Measurements from ENCODE around the gene RORC.
"Not testable (repeated sequence)": the region's sequence is repeated elsewhere in the genome, so short reads cannot be mapped to it uniquely, and the experiment has no call there.

RORC gene

DNA sequence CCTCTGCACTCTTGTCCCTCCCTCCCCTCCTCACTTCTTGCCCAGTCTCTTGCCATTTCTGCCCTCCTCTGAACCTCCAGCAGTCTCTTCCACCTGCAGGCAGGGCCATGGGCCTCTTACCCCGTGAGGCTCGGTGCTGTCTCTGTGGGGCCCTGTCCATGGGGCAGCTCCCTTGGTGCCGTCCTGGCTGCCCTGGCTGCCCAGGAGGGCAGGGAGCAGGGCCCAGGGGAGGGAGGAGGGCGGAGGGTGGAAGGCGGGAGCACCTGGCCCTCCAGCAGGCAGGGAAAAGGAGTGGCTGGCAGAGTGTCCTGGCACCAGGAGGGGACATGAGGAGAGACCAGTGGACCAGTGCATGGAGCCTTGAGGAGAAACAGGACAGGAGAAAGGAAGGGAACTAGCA is at the start of gene RORC:
Gene RORC, minus strand, starts transcription at position 198 of the 400 bp plus-strand sequence. Its CDS starts 38 bp downstream, at position 160.
- no peak for DNase-seq

DNA sequence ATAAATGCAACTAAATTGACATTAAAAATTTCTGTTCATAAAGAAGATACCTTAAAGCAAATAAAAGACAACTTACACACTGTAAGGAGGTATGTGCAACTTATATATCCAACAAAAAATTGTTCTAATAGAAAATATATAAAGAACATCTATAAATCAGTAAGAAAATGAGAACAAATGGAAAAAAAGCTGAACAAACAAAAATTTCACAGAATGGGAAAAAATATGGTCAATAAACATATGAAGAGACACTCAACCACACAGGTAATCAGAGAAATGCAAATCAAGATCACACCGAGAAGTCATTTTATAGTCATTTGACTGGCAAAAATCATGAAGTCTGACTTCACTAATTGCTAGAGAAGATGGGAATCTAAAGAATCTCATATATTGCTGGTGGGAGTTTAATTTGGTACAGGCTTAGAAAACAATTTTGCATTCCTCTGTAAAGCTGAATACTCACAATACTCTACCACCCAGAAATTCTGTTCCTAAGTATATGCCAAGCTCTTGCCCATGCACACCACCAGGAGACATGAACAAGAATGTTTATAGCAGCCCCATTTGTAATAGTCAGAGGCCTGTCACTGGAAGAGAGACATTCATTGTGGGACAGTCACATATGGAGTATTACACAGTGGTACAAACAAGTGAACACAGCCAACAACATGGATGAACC is 44.0 kb upstream of the RORC start:
- no peak for DNase-seq

DNA sequence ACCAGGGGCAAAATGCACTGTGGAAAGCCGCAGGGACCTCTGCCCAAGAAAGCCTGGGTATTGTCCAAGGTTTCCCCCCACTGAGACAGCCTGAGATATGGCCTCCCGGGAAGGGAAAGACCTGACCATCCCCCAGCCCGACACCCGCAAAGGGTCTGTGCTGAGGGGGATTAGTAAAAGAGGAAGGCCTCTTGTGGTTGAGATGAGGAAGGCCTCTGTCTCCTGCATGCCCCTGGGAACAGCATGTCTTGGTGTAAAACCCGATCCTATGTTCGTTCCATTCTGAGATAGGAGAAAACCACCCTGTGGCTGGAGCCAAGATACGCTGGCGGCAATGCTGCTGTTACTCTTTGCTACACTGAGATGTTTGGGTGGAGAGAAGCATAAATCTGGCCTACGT is 41.2 kb upstream of the RORC start:
- DNase-seq, result not testable (repeated sequence)

DNA sequence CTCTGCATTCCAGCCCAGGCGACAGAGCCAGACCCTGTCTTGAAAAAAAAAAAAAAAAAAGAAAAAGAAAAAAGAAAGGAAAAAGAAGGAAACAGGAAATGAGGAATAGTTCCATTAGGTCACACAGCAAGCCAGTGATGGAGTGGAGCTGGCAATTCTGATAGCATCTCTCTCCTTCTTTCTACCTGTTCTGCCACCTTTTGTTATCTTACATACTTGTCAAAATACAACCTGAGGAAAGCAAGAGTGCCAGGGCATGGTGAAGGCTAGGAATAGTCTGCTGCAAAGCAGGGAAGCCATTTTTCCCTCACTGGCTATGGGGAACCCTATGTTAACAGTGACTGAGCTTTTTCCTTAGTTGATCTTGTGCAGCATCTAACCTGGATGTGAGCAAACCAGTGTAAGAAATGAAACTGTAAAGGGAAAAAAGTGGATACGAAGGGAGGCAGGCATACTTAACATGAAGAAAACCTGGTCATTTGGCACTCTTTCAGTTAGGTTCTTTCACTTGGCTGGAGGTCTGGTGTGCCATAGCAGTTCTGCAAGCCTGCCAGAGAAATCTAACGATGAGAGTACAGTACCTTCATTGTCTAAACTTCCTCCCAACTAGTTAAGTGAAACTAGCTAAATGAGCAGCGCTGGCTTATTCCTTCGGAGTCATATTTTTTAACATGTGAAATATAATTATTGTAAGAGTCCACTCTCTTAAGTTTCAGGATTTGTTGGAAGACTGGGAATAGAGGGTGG is 39.9 kb upstream of the RORC start:
- DNase-seq, result no peak

DNA sequence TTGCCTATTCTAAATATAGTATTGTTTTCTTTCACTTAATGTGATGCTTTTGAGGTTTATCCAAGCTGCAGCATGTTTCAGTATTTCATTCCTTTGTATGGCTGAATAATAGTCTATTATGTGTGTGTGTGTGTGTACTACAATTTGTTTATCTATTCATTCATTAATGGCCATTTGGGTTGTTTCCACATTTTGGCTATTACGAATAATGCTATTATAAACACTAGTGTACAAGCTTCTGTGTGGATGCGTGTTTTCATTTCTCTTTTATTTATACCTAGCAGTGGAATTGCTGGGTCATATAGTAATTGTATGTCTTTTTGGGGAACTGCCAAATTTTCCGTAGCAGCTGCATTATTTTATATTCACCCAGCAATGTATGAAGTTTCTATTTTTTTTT is 36.9 kb upstream of the RORC start:
- no peak for DNase-seq

DNA sequence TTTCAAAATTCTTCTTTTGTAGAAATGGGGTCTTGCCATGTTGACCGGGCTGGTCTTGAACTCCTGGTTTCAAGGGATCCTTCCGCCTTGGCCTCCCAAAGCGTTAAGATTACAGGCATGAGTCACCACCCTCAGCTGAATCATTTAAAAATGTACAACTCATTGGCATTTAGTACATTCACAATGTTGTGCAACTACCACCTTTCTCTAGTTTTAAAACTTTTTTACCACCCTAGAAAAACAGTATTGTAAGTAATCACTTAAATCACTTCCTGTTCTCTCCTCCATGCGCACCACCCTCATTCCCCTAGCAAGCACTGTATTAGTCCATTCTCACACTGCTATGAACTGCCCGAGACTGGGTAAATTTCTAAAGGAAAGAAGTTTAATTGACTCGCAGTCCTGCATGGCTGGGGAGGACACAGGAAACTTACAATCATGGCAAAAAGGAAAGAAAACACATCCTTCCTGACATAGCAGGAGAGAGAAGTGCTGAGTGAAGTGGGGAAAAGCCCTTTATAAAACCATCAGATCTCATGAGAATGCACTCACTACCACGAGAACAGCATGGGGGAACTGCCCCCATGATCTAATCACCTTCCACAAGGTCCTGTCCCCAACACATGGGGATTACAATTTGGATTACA is 36.3 kb upstream of the RORC start:
- no peak for DNase-seq

DNA sequence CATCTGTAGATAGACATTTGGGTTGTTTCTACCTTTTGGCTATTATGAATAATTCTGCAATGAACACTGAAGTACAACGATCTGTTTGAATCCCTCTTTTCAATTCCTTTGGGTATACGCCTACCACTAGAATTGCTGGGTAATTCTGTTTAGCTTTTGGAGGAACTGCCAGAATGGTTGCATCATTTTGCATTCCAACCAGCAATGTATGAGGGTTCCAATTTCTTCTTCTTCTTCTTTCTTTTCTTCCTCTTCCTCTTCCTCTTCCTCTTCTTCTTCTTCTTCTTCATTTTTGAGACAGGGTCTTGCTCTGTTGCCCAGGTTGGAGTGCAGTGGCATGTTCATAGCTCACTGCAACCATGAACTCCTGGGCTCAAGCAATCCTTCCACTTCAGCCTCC is 35.7 kb upstream of the RORC start:
- DNase-seq, result no peak

DNA sequence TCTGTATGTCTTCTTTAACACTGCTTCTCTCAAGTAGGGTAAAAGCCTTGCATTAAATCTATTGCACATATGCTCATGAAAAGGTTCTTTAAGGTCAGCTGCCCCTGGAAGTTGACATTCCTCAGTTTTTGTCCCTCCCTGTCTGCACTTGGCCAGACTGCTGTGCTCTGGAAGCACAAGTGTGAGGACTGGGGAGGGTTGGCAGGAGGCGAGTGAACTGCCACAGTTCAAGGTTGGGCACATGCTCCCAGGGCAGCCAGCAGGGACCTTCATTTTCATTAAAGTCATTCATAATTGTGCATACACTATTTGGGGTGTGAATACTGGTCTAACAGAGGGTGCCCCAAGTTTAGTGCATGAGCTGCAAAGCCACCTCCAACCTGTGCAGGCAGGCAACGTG is 32.8 kb upstream of the RORC start:
- no peak for DNase-seq

DNA sequence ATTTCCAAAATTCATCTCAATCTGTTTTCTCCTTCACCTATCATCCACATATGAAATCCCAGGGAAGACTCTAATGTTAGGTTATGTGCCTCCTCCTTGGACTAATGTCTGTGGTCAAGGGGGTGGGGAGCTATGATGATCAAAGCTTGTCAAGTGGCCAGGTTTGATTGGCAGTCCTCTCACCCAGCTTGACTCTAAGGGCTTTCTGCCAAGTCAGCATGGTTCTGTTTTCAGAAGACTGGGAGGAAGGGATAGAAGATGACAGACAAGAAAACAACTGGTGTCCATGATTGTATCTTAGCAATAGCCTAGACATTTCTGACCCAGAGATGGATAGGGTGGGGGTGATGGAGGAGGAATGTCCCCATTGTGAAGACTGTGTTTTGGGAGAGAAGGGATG is 31.0 kb upstream of the RORC start:
- DNase-seq, result no peak

DNA sequence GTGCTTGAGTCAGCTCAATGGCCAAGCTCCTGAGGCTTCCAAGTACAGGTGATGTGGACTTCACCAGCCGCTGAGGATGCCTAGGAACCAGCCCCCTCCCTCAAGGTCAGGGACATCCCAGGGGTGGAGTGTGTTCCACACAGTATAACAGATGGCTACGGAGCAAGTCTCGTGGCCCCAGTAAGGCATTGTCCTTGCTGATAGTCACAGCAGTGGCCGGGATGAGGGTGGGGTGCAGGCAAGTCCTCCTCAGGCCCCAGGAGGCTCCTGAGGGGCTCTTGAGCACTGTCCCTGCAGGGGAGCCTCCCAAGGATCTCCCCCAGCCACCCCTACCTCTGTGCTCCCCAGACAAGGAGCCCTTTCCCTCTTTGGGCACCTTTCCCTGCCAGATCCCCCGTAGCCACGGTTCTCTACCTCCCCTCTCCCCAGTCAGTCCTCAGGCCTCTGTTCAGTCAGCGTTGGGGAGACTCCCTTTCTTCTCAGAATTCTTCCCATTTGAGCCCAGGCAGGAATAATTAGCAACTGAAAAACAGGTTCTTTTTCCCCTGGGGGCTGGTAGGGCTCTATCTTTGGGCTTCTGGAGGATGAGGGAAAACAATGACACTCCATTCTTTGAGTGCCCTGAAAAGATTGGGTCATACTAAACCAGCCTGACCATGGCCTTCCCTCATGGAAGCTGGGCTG is 29.0 kb upstream of the RORC start:
- no peak for DNase-seq

DNA sequence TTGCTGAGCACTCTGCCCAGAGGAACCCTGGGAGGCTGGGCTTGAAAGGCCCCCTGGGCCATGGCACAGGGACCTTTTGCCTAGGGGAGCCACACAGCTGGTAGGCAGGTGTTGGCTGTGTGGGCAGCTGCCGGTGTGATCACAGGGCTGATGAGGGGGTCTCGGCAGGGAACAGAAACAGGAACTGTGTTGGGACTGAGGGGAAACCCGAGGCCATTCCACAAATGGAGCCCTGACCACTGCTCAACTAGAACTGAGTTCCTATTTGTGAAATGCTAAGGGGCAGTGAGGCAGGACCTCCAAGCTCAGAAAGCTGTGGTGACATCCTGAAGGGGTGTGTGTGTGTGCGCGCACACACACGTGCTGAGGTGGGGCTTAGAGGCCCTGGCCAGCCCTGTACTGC is 28.3 kb upstream of the RORC start:
- DNase-seq, result no peak

DNA sequence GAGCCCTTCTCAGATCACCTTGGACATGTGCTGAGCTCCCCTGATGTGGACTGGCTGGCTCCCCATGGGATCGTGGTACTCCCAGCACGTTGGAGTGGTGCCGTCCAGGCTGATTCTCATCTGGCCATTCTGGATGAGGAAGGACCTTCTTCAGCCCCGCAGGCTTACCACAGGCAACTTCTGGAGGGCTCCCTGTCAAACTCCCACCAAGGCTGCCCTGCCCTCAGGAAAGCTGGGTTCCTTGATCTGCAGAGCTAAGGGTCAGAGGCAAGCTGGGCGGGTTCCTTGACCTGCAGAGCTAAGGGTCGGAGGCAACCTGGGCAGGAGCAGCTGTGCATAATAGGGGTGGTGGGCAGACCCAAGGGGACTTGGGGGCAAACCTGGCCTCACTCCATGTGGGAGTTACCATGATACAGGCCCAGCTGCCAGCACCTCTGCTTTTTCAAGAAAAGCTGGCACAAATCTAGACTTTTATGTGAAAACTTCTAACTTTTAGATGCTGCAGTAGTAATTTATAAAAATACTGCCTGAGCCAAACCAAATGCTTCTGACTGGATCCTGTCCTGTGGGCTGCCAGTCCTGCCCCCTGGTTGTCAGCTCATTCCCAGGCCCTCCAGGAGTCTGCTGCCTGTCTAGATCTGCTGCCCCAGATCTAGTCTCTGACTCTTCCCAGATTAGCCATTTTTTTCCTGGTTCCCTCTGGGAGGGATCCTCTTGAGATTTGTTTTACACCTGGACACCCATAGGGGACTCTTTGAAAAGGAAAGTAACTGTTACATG is 27.5 kb upstream of the RORC start:
- DNase-seq, result no peak

DNA sequence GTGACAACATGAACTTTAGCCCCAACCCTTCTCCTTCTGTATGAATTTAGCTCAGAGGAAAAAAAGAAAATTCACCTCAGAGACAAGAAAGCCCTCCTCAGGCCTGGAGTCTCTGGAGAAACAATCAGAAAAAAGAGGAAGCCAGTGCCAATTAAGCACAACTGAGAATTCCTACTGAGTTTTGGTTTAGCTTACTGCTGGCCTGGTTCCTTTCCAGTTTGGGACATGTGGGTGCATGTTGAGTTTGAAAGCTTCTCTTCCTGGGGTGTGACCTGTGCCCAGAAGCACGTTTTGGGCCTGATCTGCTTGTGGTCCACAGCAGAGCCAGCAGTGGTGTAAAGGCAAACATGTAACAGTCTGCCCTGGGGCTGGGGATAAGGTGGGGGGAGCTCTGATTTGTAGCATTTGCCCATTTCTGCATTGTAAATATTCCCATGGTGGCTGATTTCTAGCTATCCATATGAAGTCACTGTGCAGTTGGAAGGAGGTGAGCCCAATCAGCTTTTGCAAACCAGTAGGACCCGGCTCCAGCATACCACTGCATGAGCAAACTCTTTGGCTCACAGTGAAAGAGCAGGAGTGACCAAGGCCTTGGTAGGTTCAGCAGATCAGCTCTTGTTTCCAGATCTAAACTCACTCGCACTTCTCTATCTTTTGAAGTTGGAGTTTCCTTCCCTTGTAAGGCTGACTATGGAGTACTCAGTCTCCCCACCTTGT is 26.6 kb upstream of the RORC start:
- DNase-seq, result no peak

DNA sequence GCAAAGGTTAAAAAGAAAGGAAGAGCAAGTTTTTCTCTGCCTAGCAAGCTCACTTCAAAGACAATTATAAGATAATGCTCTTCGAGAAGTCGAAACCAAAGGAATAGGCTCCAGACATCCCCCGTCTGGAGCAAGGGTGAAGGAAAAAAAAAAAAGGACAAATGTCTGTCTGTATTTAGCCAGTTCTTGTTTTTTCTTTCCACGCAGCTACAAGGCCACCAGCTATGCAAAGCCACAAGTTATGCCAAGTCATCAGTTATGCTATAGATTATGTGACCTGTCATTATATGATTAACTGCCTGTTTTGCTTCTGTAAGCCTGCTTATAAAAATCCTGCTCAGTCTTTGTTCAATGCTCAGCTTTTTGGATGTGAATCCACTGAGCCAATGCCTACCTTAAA is 24.3 kb upstream of the RORC start:
- no peak for DNase-seq

DNA sequence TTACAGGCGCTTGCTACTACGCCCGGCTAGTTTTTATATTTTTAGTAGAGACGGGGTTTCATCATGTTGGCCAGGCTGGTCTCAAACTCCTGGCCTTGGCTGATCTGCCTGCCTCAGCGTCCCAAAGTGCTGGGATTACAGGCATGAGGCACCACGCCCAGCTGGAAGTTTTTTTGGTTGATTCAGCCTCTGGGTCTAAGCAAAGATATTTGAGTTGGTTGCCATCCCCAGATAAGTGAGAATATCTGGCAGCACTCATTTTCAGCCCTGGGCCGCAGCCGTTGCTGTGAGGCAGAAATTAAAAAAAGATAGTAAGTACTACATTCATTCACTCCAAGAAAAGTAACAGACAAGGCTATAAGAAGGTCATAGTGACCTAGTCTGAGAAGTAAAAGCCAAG is 23.9 kb upstream of the RORC start:
- DNase-seq, result not testable (repeated sequence)

DNA sequence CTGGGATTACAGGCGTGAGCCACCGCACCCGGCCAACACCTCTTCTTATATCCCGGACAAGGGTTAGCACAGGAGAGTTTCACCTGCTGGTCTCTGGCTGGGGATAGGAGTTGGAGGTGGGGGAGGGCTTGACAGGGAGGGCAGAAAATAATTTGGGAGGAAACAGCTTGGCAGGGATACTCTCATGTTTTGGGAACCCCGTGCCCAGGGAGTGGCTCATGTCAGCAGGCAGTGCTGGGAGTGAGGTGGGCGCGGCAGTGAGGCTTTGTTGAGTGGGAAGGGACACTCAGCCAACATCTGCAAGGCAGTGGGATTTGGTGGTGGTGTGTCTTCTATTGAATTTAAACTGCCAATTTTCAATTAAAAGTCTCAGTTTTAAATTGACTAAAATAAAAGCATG is 23.1 kb upstream of the RORC start:
- DNase-seq, result no peak

DNA sequence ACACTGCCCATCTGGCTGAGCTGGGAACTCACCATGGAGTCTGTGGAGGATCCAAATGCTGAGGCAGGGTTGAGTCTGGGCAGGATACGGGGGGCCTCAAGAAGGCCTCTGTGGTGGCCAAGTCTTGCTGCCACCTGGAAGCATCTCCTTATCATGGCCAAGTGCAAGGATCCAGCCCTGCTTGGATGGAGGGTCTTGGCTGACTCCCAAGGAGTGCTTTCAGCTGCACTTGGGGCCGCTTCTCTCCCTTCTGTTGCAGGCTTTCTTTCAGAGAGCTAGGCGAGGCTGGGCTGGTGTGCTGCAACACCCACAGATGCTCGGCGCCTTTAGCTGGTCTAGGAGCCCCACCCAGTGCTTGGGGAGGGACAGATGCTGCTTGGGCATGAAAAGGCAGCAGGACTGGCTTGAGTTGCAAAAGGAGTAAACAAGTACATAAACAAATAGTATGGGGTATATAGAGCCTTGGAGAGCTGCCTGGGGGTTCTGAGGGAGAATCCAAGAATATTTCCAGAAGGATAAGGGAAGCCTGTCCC is 21.9 kb upstream of the RORC start, which contains the start of gene THEM5:
Gene THEM5, minus strand, starts transcription at position 302 of the 533 bp plus-strand sequence. Its CDS starts 147 bp downstream, at position 155.
- DNase-seq, result no peak

DNA sequence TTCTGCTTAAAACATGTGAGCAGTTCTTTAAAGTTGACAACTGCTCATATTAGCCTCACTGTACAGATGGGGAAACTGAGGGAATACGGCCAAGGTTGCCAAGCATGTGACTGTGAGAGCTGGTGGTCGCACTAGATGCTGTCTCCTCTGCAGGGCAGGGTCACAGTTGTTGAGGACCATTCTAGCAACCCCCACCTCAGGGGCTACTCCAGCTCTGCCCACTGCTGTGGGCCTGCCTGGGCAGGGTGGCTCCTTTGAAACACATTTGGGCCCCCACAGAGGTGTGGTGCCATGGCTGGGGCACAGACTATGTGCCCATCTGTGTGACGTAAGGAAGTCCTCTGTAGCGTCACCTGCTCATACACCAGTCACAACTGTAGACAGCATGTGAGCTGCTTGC is 21.1 kb upstream of the RORC start:
- DNase-seq, result no peak

DNA sequence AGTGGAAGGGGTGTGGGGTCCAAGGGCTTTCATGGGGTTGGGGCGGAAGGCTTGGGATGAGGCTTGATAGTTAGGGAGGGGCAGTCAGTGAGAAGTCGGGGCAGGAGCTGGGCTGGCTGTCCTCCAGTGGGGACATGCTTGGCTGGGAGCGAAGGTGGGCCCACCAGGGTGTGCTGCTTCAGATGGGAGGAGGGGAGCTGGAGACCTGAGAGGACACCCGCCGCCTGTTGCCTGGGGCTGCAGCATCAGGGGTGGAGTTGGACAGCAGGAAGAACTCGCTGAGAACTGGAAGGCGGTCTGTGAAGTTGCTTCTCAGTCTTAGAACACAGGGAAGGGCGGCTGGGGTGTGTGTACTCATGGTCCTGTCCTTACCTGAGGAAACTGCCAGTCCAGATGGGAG is 20.3 kb upstream of the RORC start:
- DNase-seq, result no peak

DNA sequence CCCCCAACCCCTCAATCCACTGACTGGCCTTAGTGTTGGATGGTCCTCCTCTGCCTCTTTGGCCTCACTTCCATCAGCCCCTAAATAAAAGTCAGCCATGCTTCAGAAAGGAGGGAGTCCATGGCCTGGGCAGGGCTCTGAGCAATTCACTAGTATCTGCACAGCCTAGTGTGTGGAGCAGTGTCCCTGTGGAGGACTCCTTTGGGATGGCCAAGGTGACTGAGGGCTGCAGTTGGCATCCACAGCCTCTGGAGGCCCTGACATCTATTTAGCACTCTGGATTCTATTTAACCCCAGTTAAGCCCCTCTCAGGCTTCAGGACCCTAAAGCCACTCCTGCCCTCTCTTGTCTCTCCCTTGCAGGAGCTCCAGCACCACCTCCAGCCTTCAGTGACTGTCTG is 18.3 kb upstream of the RORC start:
- DNase-seq, result no peak

DNA sequence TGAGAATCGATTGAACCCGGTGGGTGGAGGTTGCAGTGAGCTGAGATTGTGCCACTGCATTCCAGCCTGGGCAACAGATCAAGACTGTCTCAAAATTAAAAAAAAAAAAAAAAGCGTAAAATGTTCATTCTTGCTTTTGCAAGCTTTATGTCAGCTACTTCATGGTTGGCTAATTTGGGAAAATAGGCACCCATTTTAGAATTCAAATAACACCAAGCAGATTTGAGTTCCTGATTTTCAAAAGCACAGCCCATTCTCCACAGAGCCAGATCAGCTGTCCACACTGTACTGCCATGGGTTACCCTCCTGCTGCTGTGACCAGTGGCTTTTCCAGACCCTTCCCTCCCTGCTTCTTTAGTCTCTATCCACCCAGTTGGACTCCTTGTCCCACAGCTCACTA is 17.5 kb upstream of the RORC start:
- DNase-seq, result no peak

Measured in stimulated activated CD4-positive, alpha-beta T cell treated with anti-CD3 and anti-CD28 coated beads, Interleukin-12 subunit alpha, Interleukin-12 subunit beta, amount 100 ng/mL, for 4 hours (primary cell).